ENCODE results near the gene MUTYH.
"Not testable (repeated sequence)": the region's sequence is repeated elsewhere in the genome, so short reads cannot be mapped to it uniquely, and the experiment has no call there.

Gene MUTYH

DNA sequence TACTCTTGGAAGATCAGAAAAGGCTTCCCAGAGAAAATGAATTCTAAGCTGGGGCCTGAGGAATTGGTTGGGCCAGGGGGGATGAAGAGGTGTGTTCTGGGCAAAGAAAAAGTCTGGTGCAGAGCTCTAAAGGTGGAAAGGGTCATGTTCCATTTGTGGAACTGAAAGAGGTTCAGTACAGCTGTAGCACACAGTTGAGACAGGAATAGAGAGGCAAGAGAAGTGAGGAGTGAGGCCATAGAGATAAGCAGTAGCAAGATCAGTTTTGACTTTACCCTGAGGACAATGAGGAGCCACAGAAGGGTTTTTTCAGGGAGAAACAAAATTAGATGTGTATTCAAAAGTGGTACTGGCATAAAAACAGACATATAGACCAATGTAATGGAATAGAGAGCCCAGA is 30.3 kb upstream of the MUTYH start:
- Histone ChIP-seq H4K91ac (ENCODE audit: low read length) (no peak overlapping the region), H3K23ac (ENCODE audit: low read length in 2 of 2) (no peak overlapping the region), H3K9ac (ENCODE audit: low read length) (no peak overlapping the region), H2BK12ac (ENCODE audit: low read length in 2 of 2) (no peak overlapping the region), H2BK120ac (ENCODE audit: low read depth, low read length) (no peak overlapping the region), H2AK5ac (ENCODE audit: low read length, severe bottlenecking) (no peak overlapping the region), H3K4ac (ENCODE audit: low read depth in 1 of 2, low read length in 2 of 2) (no peak overlapping the region), H2BK15ac (ENCODE audit: low read depth, poor library complexity, severe bottlenecking) (no peak overlapping the region), H3K27me3 (ENCODE audit: control insufficient read depth in 1 of 2, insufficient read depth in 1 of 2, low read length in 2 of 2) (no peaks in the 10 kb centered on the region), H2AFZ (ENCODE audit: low read depth, low read length) (no peak overlapping the region), H3K79me1 (replicated peaks; ENCODE audit: low read length, poor library complexity, severe bottlenecking) (no peaks in the 10 kb centered on the region), H2BK5ac (ENCODE audit: low read depth, low read length, poor library complexity, severe bottlenecking) (no peak overlapping the region), H3K4me1 (ENCODE audit: control insufficient read depth, insufficient read depth, low read depth, low read length) (no peaks in the 10 kb centered on the region), H3K4me3 (ENCODE audit: insufficient read depth in 1 of 2, low read depth in 1 of 2, low read length in 2 of 2) (no peak overlapping the region), H3K4me2 (ENCODE audit: low read length, poor library complexity, severe bottlenecking) (no peak overlapping the region), H3K27ac (ENCODE audit: low read length, poor library complexity, severe bottlenecking) (no peak overlapping the region), H3K36me3 (ENCODE audit: control insufficient read depth in 1 of 2, insufficient read depth in 2 of 2, low read depth in 1 of 2, low read length in 2 of 2) (no peaks in the 10 kb centered on the region), H3K9me3 (ENCODE audit: control insufficient read depth, low read length) (no peaks in the 10 kb centered on the region), H3K18ac (ENCODE audit: low read depth in 1 of 2, low read length in 2 of 2) (no peak overlapping the region), H4K8ac (ENCODE audit: low read length) (no peak overlapping the region), H3K14ac (ENCODE audit: low read length in 2 of 2) (no peak overlapping the region)
- no peak for DNase-seq

- Histone ChIP-seq H4K8ac (ENCODE audit: low read length) (no peak overlapping the region), H3K9ac (ENCODE audit: low read length) (no peak overlapping the region), H3K27me3 (ENCODE audit: control insufficient read depth in 1 of 2, insufficient read depth in 1 of 2, low read length in 2 of 2) (no peaks in the 10 kb centered on the region), H3K4me3 (ENCODE audit: insufficient read depth in 1 of 2, low read depth in 1 of 2, low read length in 2 of 2) (no peak overlapping the region), H3K23ac (ENCODE audit: low read length in 2 of 2) (no peak overlapping the region), H3K36me3 (ENCODE audit: control insufficient read depth in 1 of 2, insufficient read depth in 2 of 2, low read depth in 1 of 2, low read length in 2 of 2) (no peaks in the 10 kb centered on the region), H2BK120ac (ENCODE audit: low read depth, low read length) (no peak overlapping the region), H2BK15ac (ENCODE audit: low read depth, poor library complexity, severe bottlenecking) (no peak overlapping the region), H2BK12ac (ENCODE audit: low read length in 2 of 2) (no peak overlapping the region), H2AK5ac (ENCODE audit: low read length, severe bottlenecking) (no peak overlapping the region), H2AFZ (ENCODE audit: low read depth, low read length) (no peak overlapping the region), H3K4me2 (ENCODE audit: low read length, poor library complexity, severe bottlenecking) (no peak overlapping the region), H3K9me3 (ENCODE audit: control insufficient read depth, low read length) (no peaks in the 10 kb centered on the region), H4K91ac (ENCODE audit: low read length) (no peak overlapping the region), H2BK5ac (ENCODE audit: low read depth, low read length, poor library complexity, severe bottlenecking) (no peak overlapping the region), H3K27ac (ENCODE audit: low read length, poor library complexity, severe bottlenecking) (no peak overlapping the region), H3K14ac (ENCODE audit: low read length in 2 of 2) (no peak overlapping the region), H3K79me1 (replicated peaks; ENCODE audit: low read length, poor library complexity, severe bottlenecking) (no peaks in the 10 kb centered on the region), H3K4ac (ENCODE audit: low read depth in 1 of 2, low read length in 2 of 2) (no peak overlapping the region), H3K4me1 (ENCODE audit: control insufficient read depth, insufficient read depth, low read depth, low read length) (no peaks in the 10 kb centered on the region), H3K18ac (ENCODE audit: low read depth in 1 of 2, low read length in 2 of 2) (no peak overlapping the region)
- DNase-seq, result no peak
- 93% methylated on average over 5 of the region's 6 CpGs for WGBS
Measured at GRCh38 chr1:45365051-45365450, 24.8 kb upstream of the MUTYH start.

DNA sequence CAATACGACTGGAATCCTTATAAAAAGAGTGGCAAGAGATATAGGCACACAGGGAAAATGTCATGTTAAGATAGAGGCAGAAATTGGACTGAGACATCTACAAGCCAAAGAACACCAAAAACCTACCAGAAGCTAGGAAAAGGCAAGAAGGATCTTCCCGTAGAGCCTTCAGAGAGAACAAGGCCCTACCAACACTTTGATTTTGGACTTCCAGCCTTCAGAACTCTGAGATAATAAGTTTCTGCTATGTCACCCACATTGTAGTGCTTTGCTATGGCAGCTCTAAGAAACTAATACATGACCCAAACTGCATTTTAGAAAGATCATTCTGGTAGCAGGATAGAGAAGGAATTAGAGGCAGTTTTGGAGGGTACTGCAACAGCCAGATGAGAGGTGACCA is 24.1 kb upstream of the MUTYH start:
- H2BK12ac ChIP-seq (ENCODE audit: low read length in 2 of 2), result no peak overlapping the region

GRCh38 chr1:45360981-45361380 is 20.7 kb upstream of the MUTYH start:
- H2AFZ ChIP-seq (ENCODE audit: low read depth, low read length); H2BK12ac ChIP-seq (ENCODE audit: low read length in 2 of 2); H2BK15ac ChIP-seq (ENCODE audit: low read depth, poor library complexity, severe bottlenecking); H3K79me1 ChIP-seq (replicated peaks; ENCODE audit: low read length, poor library complexity, severe bottlenecking); H3K36me3 ChIP-seq (ENCODE audit: control insufficient read depth in 1 of 2, insufficient read depth in 2 of 2, low read depth in 1 of 2, low read length in 2 of 2); H3K27me3 ChIP-seq (ENCODE audit: control insufficient read depth in 1 of 2, insufficient read depth in 1 of 2, low read length in 2 of 2); H3K23ac ChIP-seq (ENCODE audit: low read length in 2 of 2); H2AK5ac ChIP-seq (ENCODE audit: low read length, severe bottlenecking); H3K18ac ChIP-seq (ENCODE audit: low read depth in 1 of 2, low read length in 2 of 2); H4K8ac ChIP-seq (ENCODE audit: low read length); H3K14ac ChIP-seq (ENCODE audit: low read length in 2 of 2); H4K91ac ChIP-seq (ENCODE audit: low read length); H3K27ac ChIP-seq (ENCODE audit: low read length, poor library complexity, severe bottlenecking); H2BK120ac ChIP-seq (ENCODE audit: low read depth, low read length); H3K4me1 ChIP-seq (ENCODE audit: control insufficient read depth, insufficient read depth, low read depth, low read length); H3K9me3 ChIP-seq (ENCODE audit: control insufficient read depth, low read length); H2BK5ac ChIP-seq (ENCODE audit: low read depth, low read length, poor library complexity, severe bottlenecking); H3K4me2 ChIP-seq (ENCODE audit: low read length, poor library complexity, severe bottlenecking); H3K4ac ChIP-seq (ENCODE audit: low read depth in 1 of 2, low read length in 2 of 2): not testable (repeated sequence)
- 67% methylated on average over 5 of the region's 7 CpGs for WGBS
- DNase-seq, result peak; percentile 90
- peak overlapping the region in 1 of 2 experiments; percentile 52 for H3K4me3 ChIP-seq (ENCODE audit: insufficient read depth in 1 of 2, low read depth in 1 of 2, low read length in 2 of 2)
- peak overlapping the region; percentile 72 for H3K9ac ChIP-seq (ENCODE audit: low read length)

More for the DNA sequence above, 24.1 kb upstream of the MUTYH start:
- no peak overlapping the region for H2AK5ac ChIP-seq (ENCODE audit: low read length, severe bottlenecking)
- no peak overlapping the region for H4K8ac ChIP-seq (ENCODE audit: low read length)
- H2AFZ ChIP-seq (ENCODE audit: low read depth, low read length), result no peak overlapping the region
- no peak overlapping the region for H3K23ac ChIP-seq (ENCODE audit: low read length in 2 of 2)
- no peak overlapping the region for H3K14ac ChIP-seq (ENCODE audit: low read length in 2 of 2)
- no peak overlapping the region for H3K4me3 ChIP-seq (ENCODE audit: insufficient read depth in 1 of 2, low read depth in 1 of 2, low read length in 2 of 2)
- no peak overlapping the region for H3K9ac ChIP-seq (ENCODE audit: low read length)
- H2BK5ac ChIP-seq (ENCODE audit: low read depth, low read length, poor library complexity, severe bottlenecking), result no peak overlapping the region
- WGBS, result 97% methylated on average over 2 of the region's 2 CpGs
- no peak overlapping the region for H3K4ac ChIP-seq (ENCODE audit: low read depth in 1 of 2, low read length in 2 of 2)
- H2BK120ac ChIP-seq (ENCODE audit: low read depth, low read length), result no peak overlapping the region
- H3K4me2 ChIP-seq (ENCODE audit: low read length, poor library complexity, severe bottlenecking), result no peak overlapping the region
- H3K4me1 ChIP-seq (ENCODE audit: control insufficient read depth, insufficient read depth, low read depth, low read length), result no peaks in the 10 kb centered on the region
- no peaks in the 10 kb centered on the region for H3K27me3 ChIP-seq (ENCODE audit: control insufficient read depth in 1 of 2, insufficient read depth in 1 of 2, low read length in 2 of 2)
- H3K18ac ChIP-seq (ENCODE audit: low read depth in 1 of 2, low read length in 2 of 2), result no peak overlapping the region
- DNase-seq, result no peak
- no peak overlapping the region for H4K91ac ChIP-seq (ENCODE audit: low read length)
- no peak overlapping the region for H3K27ac ChIP-seq (ENCODE audit: low read length, poor library complexity, severe bottlenecking)
- no peaks in the 10 kb centered on the region for H3K79me1 ChIP-seq (replicated peaks; ENCODE audit: low read length, poor library complexity, severe bottlenecking)
- no peaks in the 10 kb centered on the region for H3K36me3 ChIP-seq (ENCODE audit: control insufficient read depth in 1 of 2, insufficient read depth in 2 of 2, low read depth in 1 of 2, low read length in 2 of 2)
- no peak overlapping the region for H2BK15ac ChIP-seq (ENCODE audit: low read depth, poor library complexity, severe bottlenecking)
- H3K9me3 ChIP-seq (ENCODE audit: control insufficient read depth, low read length), result no peaks in the 10 kb centered on the region

All from mesenchymal stem cell (in vitro differentiated cells and primary cell).